Measurements from ENCODE around the gene TSHR.
"Not testable (repeated sequence)": the region's sequence is repeated elsewhere in the genome, so short reads cannot be mapped to it uniquely, and the experiment has no call there.

TSHR gene

DNA sequence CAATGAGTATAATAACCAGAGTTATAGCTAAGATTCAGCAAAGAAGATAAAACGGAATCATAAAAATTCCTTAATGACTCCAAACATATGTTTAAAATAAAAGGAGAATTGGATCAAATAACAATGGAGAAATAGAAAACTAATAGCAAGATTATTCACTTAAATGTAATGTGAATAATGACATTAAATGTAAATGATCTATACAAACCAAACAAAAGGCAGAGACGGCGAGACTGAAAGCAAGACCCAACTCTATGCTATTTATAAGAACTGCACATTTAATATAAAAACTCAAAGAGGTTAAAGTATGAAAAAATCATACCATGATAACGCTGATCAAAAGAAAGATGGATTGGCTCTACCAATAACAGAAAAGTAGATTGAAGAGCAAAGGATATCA lies 3.9 kb upstream of the TSHR start:
- Histone ChIP-seq H3K27me3 (ENCODE audit: control insufficient read depth, insufficient read depth, low read length) (peaks cover 17% of the 10 kb centered on the region), H3K9ac (ENCODE audit: low read depth, low read length) (no peak overlapping the region), H3K36me3 (ENCODE audit: control insufficient read depth, insufficient read depth, low read length) (no peaks in the 10 kb centered on the region), H3K4me1 (ENCODE audit: control insufficient read depth, insufficient read depth, low read length) (0 out of 2 replicates have a peak, but pooled peaks cover 3% of the 10 kb centered on the region), H3K9me3 (ENCODE audit: control insufficient read depth, insufficient read depth, low read length) (no peaks in the 10 kb centered on the region), H3K27ac (ENCODE audit: low read depth, low read length) (no peak overlapping the region), H3K4me3 (ENCODE audit: low read depth, low read length) (no peak overlapping the region)

- not testable (repeated sequence) for H3K4me1 ChIP-seq (ENCODE audit: control insufficient read depth, insufficient read depth, low read length); H3K4me3 ChIP-seq (ENCODE audit: low read depth, low read length); H3K9me3 ChIP-seq (ENCODE audit: control insufficient read depth, insufficient read depth, low read length); H3K36me3 ChIP-seq (ENCODE audit: control insufficient read depth, insufficient read depth, low read length); H3K9ac ChIP-seq (ENCODE audit: low read depth, low read length); H3K27ac ChIP-seq (ENCODE audit: low read depth, low read length)
- peaks cover 26% of the 10 kb centered on the region for H3K27me3 ChIP-seq (ENCODE audit: control insufficient read depth, insufficient read depth, low read length)
These were observed 2.2 kb upstream of the TSHR start for GRCh38 chr14:80953211-80953610.

DNA sequence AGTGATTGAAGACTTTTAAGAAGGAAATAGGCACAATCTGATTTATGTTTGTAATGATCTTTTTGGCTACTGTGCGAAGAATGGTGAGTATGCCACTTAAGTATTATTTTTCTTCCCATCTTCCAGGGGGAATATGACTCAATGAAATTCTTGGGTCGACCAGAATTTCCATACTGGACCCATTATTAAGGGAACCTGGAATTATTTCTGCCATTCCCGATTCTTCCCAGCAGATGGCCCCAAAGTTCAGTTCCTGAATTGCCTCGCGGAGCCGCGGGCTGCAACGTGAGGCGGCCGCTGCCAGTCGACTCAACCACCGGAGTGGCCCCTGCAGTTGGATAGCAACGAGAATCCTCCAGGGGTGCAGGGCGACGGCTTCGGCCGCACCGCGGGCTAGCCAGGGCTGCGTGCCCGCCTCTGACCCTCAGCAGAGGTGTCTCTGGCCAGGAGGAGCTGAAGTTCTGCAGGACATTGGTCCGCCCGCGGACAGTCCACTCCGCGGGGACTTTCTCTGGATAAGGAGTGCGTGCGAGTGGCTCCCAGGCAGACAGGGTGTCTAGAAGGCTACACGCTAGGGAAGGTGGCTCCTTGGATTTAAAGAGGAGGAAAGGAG lies 628 bp upstream of the TSHR start:
- Histone ChIP-seq H3K9ac (ENCODE audit: low read depth, low read length) (peak overlapping the region; percentile 56; the same call in 1 of the 2 replicates), H3K27ac (ENCODE audit: low read depth, low read length) (no peak overlapping the region), H3K27me3 (ENCODE audit: control insufficient read depth, insufficient read depth, low read length) (peaks cover 26% of the 10 kb centered on the region), H3K36me3 (ENCODE audit: control insufficient read depth, insufficient read depth, low read length) (no peaks in the 10 kb centered on the region), H3K4me3 (ENCODE audit: low read depth, low read length) (peak overlapping the region; percentile 75), H3K4me1 (ENCODE audit: control insufficient read depth, insufficient read depth, low read length) (0 out of 2 replicates have a peak, but pooled peaks cover 3% of the 10 kb centered on the region), H3K9me3 (ENCODE audit: control insufficient read depth, insufficient read depth, low read length) (no peaks in the 10 kb centered on the region)

GRCh38 chr14:80956102-80956501 lies 681 bp downstream of the TSHR start:
- Histone ChIP-seq H3K9ac (ENCODE audit: low read depth, low read length) (no peak overlapping the region), H3K27me3 (ENCODE audit: control insufficient read depth, insufficient read depth, low read length) (peaks cover 26% of the 10 kb centered on the region), H3K4me1 (ENCODE audit: control insufficient read depth, insufficient read depth, low read length) (peaks cover 8% of the 10 kb centered on the region; the same call in 1 of the 2 replicates), H3K36me3 (ENCODE audit: control insufficient read depth, insufficient read depth, low read length) (no peaks in the 10 kb centered on the region), H3K4me3 (ENCODE audit: low read depth, low read length) (no peak overlapping the region), H3K9me3 (ENCODE audit: control insufficient read depth, insufficient read depth, low read length) (no peaks in the 10 kb centered on the region), H3K27ac (ENCODE audit: low read depth, low read length) (no peak overlapping the region)

- Histone ChIP-seq H3K27me3 (ENCODE audit: control insufficient read depth, insufficient read depth, low read length) (peaks cover 26% of the 10 kb centered on the region), H3K4me1 (ENCODE audit: control insufficient read depth, insufficient read depth, low read length) (peaks cover 8% of the 10 kb centered on the region; the same call in 1 of the 2 replicates), H3K27ac (ENCODE audit: low read depth, low read length) (no peak overlapping the region), H3K36me3 (ENCODE audit: control insufficient read depth, insufficient read depth, low read length) (no peaks in the 10 kb centered on the region), H3K9me3 (ENCODE audit: control insufficient read depth, insufficient read depth, low read length) (no peaks in the 10 kb centered on the region), H3K9ac (ENCODE audit: low read depth, low read length) (no peak overlapping the region), H3K4me3 (ENCODE audit: low read depth, low read length) (no peak overlapping the region)
These were observed 1.5 kb downstream of the TSHR start for GRCh38 chr14:80956922-80957321.

GRCh38 chr14:80957613-80958012 lies 2.2 kb downstream of the TSHR start:
- Histone ChIP-seq H3K4me1 (ENCODE audit: control insufficient read depth, insufficient read depth, low read length) (peaks cover 8% of the 10 kb centered on the region; the same call in 1 of the 2 replicates), H3K27ac (ENCODE audit: low read depth, low read length) (no peak overlapping the region), H3K9me3 (ENCODE audit: control insufficient read depth, insufficient read depth, low read length) (no peaks in the 10 kb centered on the region), H3K36me3 (ENCODE audit: control insufficient read depth, insufficient read depth, low read length) (no peaks in the 10 kb centered on the region), H3K27me3 (ENCODE audit: control insufficient read depth, insufficient read depth, low read length) (peaks cover 26% of the 10 kb centered on the region), H3K4me3 (ENCODE audit: low read depth, low read length) (no peak overlapping the region), H3K9ac (ENCODE audit: low read depth, low read length) (no peak overlapping the region)

- H3K36me3 ChIP-seq (ENCODE audit: control insufficient read depth, insufficient read depth, low read length) = no peaks in the 10 kb centered on the region
- peaks cover 26% of the 10 kb centered on the region for H3K27me3 ChIP-seq (ENCODE audit: control insufficient read depth, insufficient read depth, low read length)
- no peak overlapping the region for H3K4me3 ChIP-seq (ENCODE audit: low read depth, low read length)
- H3K9me3 ChIP-seq (ENCODE audit: control insufficient read depth, insufficient read depth, low read length) = no peaks in the 10 kb centered on the region
- H3K4me1 ChIP-seq (ENCODE audit: control insufficient read depth, insufficient read depth, low read length) = peaks cover 8% of the 10 kb centered on the region; the same call in 1 of the 2 replicates
- H3K27ac ChIP-seq (ENCODE audit: low read depth, low read length) = no peak overlapping the region
- H3K9ac ChIP-seq (ENCODE audit: low read depth, low read length) = no peak overlapping the region
These were observed 2.8 kb downstream of the TSHR start for GRCh38 chr14:80958226-80958625.

DNA sequence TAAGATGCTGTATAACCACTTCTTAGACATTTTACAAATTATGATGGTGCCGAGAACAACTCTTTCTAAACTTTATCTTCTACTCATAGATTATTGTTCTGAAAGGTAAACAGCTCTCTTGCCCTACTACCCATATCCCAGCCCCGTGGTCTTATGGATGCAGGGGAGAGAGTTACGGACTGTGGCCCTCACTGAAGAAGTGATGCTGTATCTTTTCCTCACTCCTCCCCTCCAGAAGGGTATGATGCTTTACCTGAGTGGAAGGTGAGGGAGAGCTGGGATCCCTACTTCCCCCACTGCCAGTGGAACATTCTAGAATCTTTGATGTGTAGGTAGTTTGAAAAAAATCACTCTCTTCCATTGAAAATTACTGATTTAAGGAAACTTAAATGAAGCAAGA lies 3.5 kb downstream of the TSHR start:
- no peak overlapping the region for H3K27ac ChIP-seq (ENCODE audit: low read depth, low read length)
- no peak overlapping the region for H3K4me3 ChIP-seq (ENCODE audit: low read depth, low read length)
- H3K4me1 ChIP-seq (ENCODE audit: control insufficient read depth, insufficient read depth, low read length) = peaks cover 8% of the 10 kb centered on the region; the same call in 1 of the 2 replicates
- H3K9me3 ChIP-seq (ENCODE audit: control insufficient read depth, insufficient read depth, low read length) = no peaks in the 10 kb centered on the region
- no peaks in the 10 kb centered on the region for H3K36me3 ChIP-seq (ENCODE audit: control insufficient read depth, insufficient read depth, low read length)
- H3K27me3 ChIP-seq (ENCODE audit: control insufficient read depth, insufficient read depth, low read length) = peaks cover 26% of the 10 kb centered on the region
- no peak overlapping the region for H3K9ac ChIP-seq (ENCODE audit: low read depth, low read length)

DNA sequence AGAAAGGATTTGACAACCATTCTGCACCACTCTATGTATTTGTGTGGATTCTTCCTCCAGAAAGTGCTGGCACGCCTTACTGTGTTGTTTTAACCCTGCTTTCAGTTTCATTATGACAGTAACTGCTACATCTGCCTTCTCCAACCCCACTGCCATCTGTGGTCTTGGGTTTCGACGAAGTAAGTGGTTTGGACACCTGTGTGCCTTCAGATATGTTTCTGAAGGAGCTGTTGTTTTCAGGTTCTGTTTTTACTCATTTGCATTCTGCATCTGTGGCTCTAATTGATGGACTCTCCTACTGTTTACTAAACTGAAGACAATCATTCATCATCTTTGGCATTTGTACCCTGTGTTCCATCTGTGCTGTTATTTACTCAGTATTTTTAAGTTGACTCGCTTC lies 4.1 kb downstream of the TSHR start:
- H3K9me3 ChIP-seq (ENCODE audit: control insufficient read depth, insufficient read depth, low read length) = no peaks in the 10 kb centered on the region
- H3K27ac ChIP-seq (ENCODE audit: low read depth, low read length) = no peak overlapping the region
- H3K27me3 ChIP-seq (ENCODE audit: control insufficient read depth, insufficient read depth, low read length) = peaks cover 26% of the 10 kb centered on the region
- peaks cover 6% of the 10 kb centered on the region; the same call in 1 of the 2 replicates for H3K4me1 ChIP-seq (ENCODE audit: control insufficient read depth, insufficient read depth, low read length)
- H3K4me3 ChIP-seq (ENCODE audit: low read depth, low read length) = no peak overlapping the region
- H3K36me3 ChIP-seq (ENCODE audit: control insufficient read depth, insufficient read depth, low read length) = no peaks in the 10 kb centered on the region
- H3K9ac ChIP-seq (ENCODE audit: low read depth, low read length) = no peak overlapping the region

DNA sequence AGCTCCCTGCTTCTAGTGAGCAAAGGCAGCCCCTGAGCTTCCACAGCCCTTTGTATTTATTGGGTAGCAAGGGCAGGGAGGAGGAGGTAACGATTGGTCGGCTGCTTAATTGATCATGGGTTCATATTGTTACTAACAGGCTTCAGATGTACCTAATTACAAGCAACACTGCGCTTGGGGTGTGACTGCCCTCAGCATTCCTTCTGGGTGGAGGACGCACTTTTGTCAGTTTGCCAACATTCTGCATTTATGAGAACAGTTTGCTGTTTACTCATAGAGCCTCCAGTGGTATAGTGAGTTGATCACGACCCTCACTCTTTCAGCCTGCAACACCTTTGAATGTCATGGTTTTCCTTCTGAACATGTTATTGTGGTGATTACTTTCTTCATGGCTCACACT lies 9.6 kb downstream of the TSHR start:
- Histone ChIP-seq H3K9me3 (ENCODE audit: control insufficient read depth, insufficient read depth, low read length) (no peaks in the 10 kb centered on the region), H3K36me3 (ENCODE audit: control insufficient read depth, insufficient read depth, low read length) (no peaks in the 10 kb centered on the region), H3K9ac (ENCODE audit: low read depth, low read length) (no peak overlapping the region), H3K4me3 (ENCODE audit: low read depth, low read length) (no peak overlapping the region), H3K4me1 (ENCODE audit: control insufficient read depth, insufficient read depth, low read length) (peaks cover 3% of the 10 kb centered on the region; the same call in 1 of the 2 replicates), H3K27ac (ENCODE audit: low read depth, low read length) (no peak overlapping the region), H3K27me3 (ENCODE audit: control insufficient read depth, insufficient read depth, low read length) (no peaks in the 10 kb centered on the region)

GRCh38 chr14:80973931-80974641 lies 18.7 kb downstream of the TSHR start:
- Histone ChIP-seq H3K4me1 (ENCODE audit: control insufficient read depth, insufficient read depth, low read length) (no peaks in the 10 kb centered on the region), H3K4me3 (ENCODE audit: low read depth, low read length) (no peak overlapping the region), H3K27ac (ENCODE audit: low read depth, low read length) (no peak overlapping the region), H3K27me3 (ENCODE audit: control insufficient read depth, insufficient read depth, low read length) (no peaks in the 10 kb centered on the region), H3K9me3 (ENCODE audit: control insufficient read depth, insufficient read depth, low read length) (no peaks in the 10 kb centered on the region), H3K36me3 (ENCODE audit: control insufficient read depth, insufficient read depth, low read length) (no peaks in the 10 kb centered on the region), H3K9ac (ENCODE audit: low read depth, low read length) (no peak overlapping the region)

All from HUES48 (cell line).